Sigmoid colon (tissue), 4 donors: Measurements from ENCODE around the gene GRHL1.

ENCODE experiments used
- CTCF ChIP-seq, 4 experiments: fragments of 450-650 bp in 3 of 4; fragments of 200-600 bp in 1 of 4; IDR thresholded peaks; one replicate each; pipeline ENCODE4 v1.5.1; 2016 to 2019; ENCODE audit warnings: antibody characterized with exemption in 4 of 4, mild to moderate bottlenecking in 3 of 4, moderate library complexity in 2 of 4
- EP300 ChIP-seq, 4 donors: sonication (generic); formaldehyde crosslinking; IDR thresholded peaks; one replicate each; pipeline ENCODE4 v1.6.1; 2017; ENCODE audit warnings: antibody characterized with exemption in 4 of 4

- TF ChIP-seq CTCF (IDR thresholded peaks at IDR 0.05) (no peak), EP300 (IDR thresholded peaks at IDR 0.05) (no peak)
These were observed 32.0 kb upstream of the GRHL1 start for GRCh38 chr2:9919512-9919911.
